NOMO-1 (cell line): ENCODE data around the gene DNAAF5.
A peak's percentile ranks its signal among the peaks of the same experiment; 100 is the strongest.
"Not testable (repeated sequence)": the region's sequence is repeated elsewhere in the genome, so short reads cannot be mapped to it uniquely, and the experiment has no call there.

Experiments
- DNase-seq, 2 experiments: peaks; one replicate each; lab custom pipeline; 2025; ENCODE audit not compliant: unreplicated experiment in 2 of 2; lab: John Stamatoyannopoulos, UW

Gene DNAAF5

GRCh38 chr7:745431-746154, 19.1 kb downstream of the DNAAF5 start:
- no peak for DNase-seq

DNA sequence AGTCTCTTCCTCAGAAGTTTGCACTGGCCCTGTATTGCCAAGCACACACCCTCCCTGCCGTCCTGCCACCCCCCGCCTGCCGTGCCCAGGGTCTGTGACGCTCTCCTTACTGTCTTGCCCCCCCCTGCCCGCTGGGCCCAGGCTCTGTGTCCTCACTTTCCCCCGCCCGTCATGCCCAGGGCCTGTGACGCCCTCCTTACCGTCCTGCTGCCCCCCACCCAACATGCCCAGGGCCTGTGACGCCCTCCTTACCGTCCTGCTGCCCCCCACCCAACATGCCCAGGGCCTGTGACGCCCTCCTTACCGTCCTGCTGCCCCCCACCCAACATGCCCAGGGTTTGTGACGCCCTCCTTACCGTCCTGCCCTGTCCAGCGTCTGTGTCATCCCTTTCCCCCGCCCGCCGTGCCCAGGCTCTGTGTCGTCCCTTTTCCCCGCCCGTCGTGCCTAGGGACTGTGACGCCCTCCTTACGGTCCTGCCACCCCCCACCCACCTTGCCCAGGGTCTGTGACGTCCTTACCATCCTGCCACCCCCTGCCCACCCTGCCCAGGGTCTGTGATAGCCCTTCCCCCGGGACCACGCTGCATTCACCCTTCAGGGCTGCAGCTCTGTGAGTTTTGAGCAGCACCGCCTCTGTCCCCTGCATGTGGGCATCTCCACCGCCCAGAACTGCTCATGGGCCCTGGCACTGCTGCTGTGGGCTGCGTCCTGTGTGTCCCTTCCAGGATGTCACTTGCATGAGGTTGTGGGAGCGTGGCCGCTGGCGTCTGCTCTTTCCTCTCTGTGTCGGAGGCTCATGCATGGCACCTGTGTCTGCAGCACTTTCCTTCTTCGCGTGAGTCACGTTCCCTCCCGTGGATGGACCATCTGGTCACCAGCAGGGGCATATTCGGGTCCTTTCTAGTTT, 19.9 kb downstream of the DNAAF5 start:
- no peak for DNase-seq

DNA sequence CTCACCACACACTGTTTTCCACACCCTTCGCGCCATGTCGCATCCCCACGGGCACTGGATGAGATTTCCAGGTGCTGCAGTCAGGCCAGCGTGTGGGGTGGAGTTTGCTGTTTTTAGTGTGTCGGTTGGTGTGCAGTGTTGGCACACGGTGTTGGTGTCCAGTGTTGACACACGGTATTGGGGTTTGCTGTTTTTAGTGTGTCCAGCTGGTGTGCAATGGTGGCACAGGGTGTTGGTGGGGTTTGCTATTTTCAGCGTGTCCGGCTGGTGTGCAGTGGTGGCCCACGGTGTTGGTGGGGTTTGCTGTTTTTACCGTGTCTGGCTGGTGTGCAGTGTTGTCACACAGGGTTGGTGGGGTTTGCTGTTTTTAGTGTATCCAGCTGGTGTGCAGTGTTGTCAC, 20.7 kb downstream of the DNAAF5 start:
- DNase-seq: no peak

GRCh38 chr7:748446-748845, 21.9 kb downstream of the DNAAF5 start:
- no peak for DNase-seq

- no peak for DNase-seq
Measured at GRCh38 chr7:749140-749551, 22.6 kb downstream of the DNAAF5 start.

GRCh38 chr7:750111-750905, 23.8 kb downstream of the DNAAF5 start:
- DNase-seq: no peak

DNA sequence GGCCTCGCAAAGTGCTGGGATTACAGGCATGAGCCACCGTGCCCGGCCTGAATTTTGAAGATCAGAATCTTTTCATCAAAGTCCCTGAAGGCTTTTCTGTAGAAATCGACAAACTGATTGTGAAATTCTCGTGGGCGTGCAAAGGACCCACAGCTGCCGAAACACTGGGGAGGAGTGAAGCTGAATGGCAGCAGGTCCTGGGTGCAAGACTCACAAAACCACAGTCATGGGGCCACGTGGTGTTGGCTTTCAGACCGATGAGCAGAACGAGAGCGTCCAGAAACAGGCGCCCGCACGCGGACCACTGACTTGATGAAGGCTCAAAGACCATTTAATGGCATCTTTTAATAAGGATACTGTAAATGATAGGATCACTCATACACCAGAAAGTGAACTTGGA, 25.3 kb downstream of the DNAAF5 start:
- DNase-seq: no peak

DNA sequence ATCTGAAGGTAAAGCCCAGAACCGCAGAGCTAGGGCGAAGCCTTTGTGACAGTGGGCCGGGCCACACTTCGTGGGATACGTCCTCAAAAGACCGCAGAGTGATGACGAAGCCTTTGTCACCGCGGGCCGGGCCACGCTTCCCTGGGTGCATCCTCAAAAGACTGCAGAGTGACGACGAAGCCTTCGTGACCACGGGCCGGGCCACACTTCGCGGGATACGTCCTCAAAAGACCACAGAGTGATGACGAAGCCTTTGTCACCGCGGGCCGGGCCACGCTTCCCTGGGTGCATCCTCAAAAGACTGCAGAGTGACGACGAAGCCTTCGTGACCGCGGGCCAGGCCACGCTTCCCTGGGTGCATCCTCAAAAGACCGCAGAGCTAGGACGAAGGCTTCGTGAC, 25.8 kb downstream of the DNAAF5 start:
- not testable (repeated sequence) for DNase-seq

- no peak for DNase-seq
Measured at GRCh38 chr7:753190-753589, 26.7 kb downstream of the DNAAF5 start.

- DNase-seq: no peak
Measured at GRCh38 chr7:754531-755412, 28.3 kb downstream of the DNAAF5 start.

- no peak for DNase-seq
Measured at GRCh38 chr7:755413-755805, 28.9 kb downstream of the DNAAF5 start.

DNA sequence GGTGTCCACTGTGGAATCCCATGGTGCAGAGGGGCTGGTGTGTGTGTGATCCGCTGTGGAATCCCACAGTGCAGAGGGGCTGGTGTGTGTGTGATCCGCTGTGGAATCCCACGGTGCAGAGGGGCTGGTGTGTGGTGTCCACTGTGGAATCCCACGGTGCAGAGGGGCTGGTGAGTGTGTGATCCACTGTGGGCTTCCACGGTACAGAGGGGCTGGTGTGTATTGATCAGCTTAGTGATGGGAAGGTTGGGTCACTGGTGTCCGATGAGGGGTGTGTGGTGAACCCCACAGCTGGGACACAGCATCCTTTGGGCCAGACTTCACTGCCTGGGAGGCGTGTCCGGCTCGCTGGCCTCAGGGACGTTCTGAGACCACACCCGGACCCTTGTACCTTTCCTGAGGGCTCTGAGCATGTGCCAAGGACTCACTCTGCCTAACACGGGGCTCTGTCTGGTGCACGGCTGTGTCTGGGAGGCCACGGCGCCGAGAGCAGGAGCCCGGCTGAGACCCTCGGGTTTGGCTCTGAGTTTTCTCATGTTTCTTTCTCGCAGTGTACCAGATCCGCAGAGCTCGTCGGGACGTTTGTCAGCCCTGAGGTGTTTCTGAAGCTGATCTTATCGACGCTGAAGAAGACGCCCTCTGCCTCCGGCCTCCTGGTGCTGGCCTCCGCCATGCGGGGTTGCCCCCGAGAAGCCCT, 29.9 kb downstream of the DNAAF5 start:
- DNase-seq: no peak

- no peak for DNase-seq
Measured at GRCh38 chr7:756928-757560, 30.5 kb downstream of the DNAAF5 start.

GRCh38 chr7:757741-758163, 31.3 kb downstream of the DNAAF5 start:
- no peak for DNase-seq

GRCh38 chr7:759569-759968, 33.1 kb downstream of the DNAAF5 start:
- DNase-seq: no peak

DNA sequence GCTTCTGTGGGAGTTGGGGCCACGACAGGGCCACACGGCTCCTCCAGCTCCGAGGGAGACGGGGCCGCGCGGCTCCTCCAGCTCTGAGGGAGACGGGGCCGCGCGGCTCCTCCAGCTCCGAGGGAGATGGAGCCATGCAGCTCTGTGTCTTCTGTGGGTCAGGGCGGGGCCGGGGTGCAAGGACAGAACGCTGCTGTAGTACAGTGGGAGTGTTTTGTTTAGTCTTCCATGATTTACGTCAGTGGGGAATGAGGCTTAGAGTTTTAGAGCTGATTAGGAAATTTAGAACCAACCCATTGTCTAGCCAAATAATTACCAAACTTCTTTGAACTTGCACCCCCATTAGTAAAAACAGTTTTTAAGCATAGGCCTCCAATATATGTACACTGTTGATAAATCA, 33.5 kb downstream of the DNAAF5 start:
- no peak for DNase-seq

- no peak for DNase-seq
Measured at GRCh38 chr7:761101-761500, 34.6 kb downstream of the DNAAF5 start.

DNA sequence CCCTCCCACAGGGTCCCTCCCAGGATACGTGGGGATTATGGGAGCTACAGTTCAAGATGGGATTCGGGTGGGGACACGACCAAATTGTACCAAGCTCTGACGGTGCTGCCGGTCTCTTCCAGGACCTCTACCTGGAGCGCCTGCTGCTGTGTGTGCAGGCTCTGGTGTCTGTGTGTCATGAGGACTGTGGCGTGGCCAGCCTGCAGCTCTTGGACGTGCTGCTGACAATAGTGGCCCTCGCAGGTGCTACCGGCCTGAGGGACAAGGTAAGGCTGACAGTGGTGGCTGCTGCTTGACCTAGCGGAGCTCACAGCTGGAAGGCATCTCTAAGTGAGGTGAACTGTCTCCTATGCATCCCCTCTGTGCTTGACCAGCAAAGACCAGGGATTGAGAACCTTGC, 35.1 kb downstream of the DNAAF5 start:
- no peak for DNase-seq

- DNase-seq: peak; percentile 25 to 38
Measured at GRCh38 chr7:762885-763284, 36.4 kb downstream of the DNAAF5 start.
